GM12878 (cell line): ENCODE results near the gene SIGLEC6. TPM values are rescaled to one million over a fixed set of nuclear protein-coding genes. Genes with fewer than 3 reads are reported as not detected.

ENCODE experiments used
- ATAC-seq: fragments of 200-7000 bp; cut with Tn5 transposase; 3 replicates; pipeline ENCODE4 v1.9.1; 2020; ENCODE audit warnings: mild to moderate bottlenecking, moderate library complexity
- BruUV-seq: library from RNA; stranded (reverse); fragments of 400-500 nt; replicated peaks from 2 replicates; lab custom pipeline; 2021; lab: Mats Ljungman, UMichigan
- CTCF ChIA-PET: fragments of 300-600 bp; sonication (Branson Sonifier 250); formaldehyde crosslinking; extraction: SDS; loops from one replicate; lab custom pipeline; 2021; ENCODE audit warnings: inconsistent platforms; lab: Yijun Ruan, JAX
- POLR2A ChIA-PET: fragments of 350-600 bp; formaldehyde crosslinking; extraction: SDS; loops from one replicate; lab custom pipeline; 2021; ENCODE audit warnings: inconsistent platforms; lab: Charles Lee
- RAD21 ChIA-PET: fragments of 300-600 bp; sonication (Branson Sonifier 250); formaldehyde crosslinking; loops from one replicate; lab custom pipeline; 2023; ENCODE audit warnings: antibody characterized with exemption; ENCODE audit not compliant: unreplicated experiment; lab: Charles Lee
- SMC1A ChIA-PET: fragments of 300-600 bp; sonication (Branson Sonifier 250); formaldehyde crosslinking; loops from one replicate; lab custom pipeline; 2023; ENCODE audit not compliant: unreplicated experiment, uncharacterized antibody; lab: Charles Lee
- DNase-seq: peaks from one replicate; pipeline ENCODE4 v3.0.0-alpha.2; 2011; ENCODE audit warnings: low read depth, low spot score
- FAIRE-seq: peaks from 3 replicates; lab custom pipeline; 2011; peaks lifted over from hg19 to GRCh38; lab: Jason Lieb, UNC
- H2AFZ ChIP-seq: 2 replicates; pipeline ENCODE4 v1.6.0; 2011; ENCODE audit warnings: low read depth, low read length, control low read depth; ENCODE audit not compliant: control insufficient read depth
- H3K27ac ChIP-seq: 2 replicates; pipeline ENCODE4 v1.5.1; 2011; ENCODE audit warnings: control low read depth; ENCODE audit not compliant: control insufficient read depth, insufficient read depth
- H3K27me3 ChIP-seq, 2 experiments: replicated peaks in 1 of 2; 2 replicates each; pipeline versions ENCODE4 v1.6.0 to v1.6.1; 2011; ENCODE audit warnings: low read length in 1 of 2; ENCODE audit not compliant: control insufficient read depth in 2 of 2, insufficient read depth in 2 of 2
- H3K36me3 ChIP-seq, 2 experiments: 2 replicates each; pipeline ENCODE4 v1.5.1; 2011; ENCODE audit warnings: low read length in 1 of 2; ENCODE audit not compliant: control insufficient read depth in 2 of 2, insufficient read depth in 2 of 2
- H3K4me1 ChIP-seq: 2 replicates; pipeline ENCODE4 v1.6.1; 2011; ENCODE audit warnings: mild to moderate bottlenecking, low read length, moderate library complexity, mixed read lengths; ENCODE audit not compliant: control insufficient read depth, insufficient read depth
- H3K4me2 ChIP-seq: 2 replicates; pipeline ENCODE4 v1.6.0; 2011; ENCODE audit warnings: control low read depth; ENCODE audit not compliant: control insufficient read depth, insufficient read depth
- H3K4me3 ChIP-seq: fragments of 200-600 bp; sonication (generic); 2 replicates; pipeline ENCODE4 v1.5.1; 2016
- H3K79me2 ChIP-seq: 2 replicates; pipeline ENCODE4 v1.6.0; 2011; ENCODE audit warnings: low read length; ENCODE audit not compliant: control insufficient read depth, insufficient read depth
- H3K9ac ChIP-seq: 2 replicates; pipeline ENCODE4 v1.8.0; 2011; ENCODE audit warnings: low read length, control low read depth, mixed read lengths; ENCODE audit not compliant: control insufficient read depth, insufficient read depth
- H3K9me3 ChIP-seq: replicated peaks from 3 replicates; pipeline ENCODE4 v1.5.1; 2011; ENCODE audit warnings: mild to moderate bottlenecking, low read length; ENCODE audit not compliant: control insufficient read depth, insufficient read depth
- H4K20me1 ChIP-seq: 2 replicates; pipeline ENCODE4 v1.6.0; 2011; ENCODE audit not compliant: control insufficient read depth, insufficient read depth
- CBX3 ChIP-seq: fragments of 200-600 bp; sonication (generic); IDR thresholded peaks from 2 replicates; pipeline ENCODE4 v1.6.1; 2016; ENCODE audit warnings: low read depth, borderline replicate concordance
- ESRRA ChIP-seq: IDR thresholded peaks from 2 replicates; pipeline ENCODE4 v1.6.1; 2012; ENCODE audit warnings: mild to moderate bottlenecking, low read length, improper control_type of control experiment
- ETV6 ChIP-seq, 2 experiments: fragments of 450-650 bp in 1 of 2; IDR thresholded peaks in 1 of 2; conservative IDR thresholded peaks in 1 of 2; 2 replicates each; pipeline ENCODE4 v1.6.1; 2014; ENCODE audit warnings: antibody characterized with exemption in 1 of 2, borderline replicate concordance in 1 of 2, low read depth in 1 of 2, mild to moderate bottlenecking in 1 of 2, moderate library complexity in 1 of 2
- KAT2A ChIP-seq: conservative IDR thresholded peaks from 2 replicates; pipeline ENCODE4 v1.6.1; 2011; ENCODE audit warnings: low read depth, low read length; ENCODE audit not compliant: control insufficient read depth
- NR2F1 ChIP-seq: fragments of 450-650 bp; conservative IDR thresholded peaks from 2 replicates; pipeline ENCODE4 v1.6.1; 2017; ENCODE audit warnings: mild to moderate bottlenecking
- NRF1 ChIP-seq: conservative IDR thresholded peaks from 2 replicates; pipeline ENCODE4 v1.6.1; 2011; ENCODE audit warnings: mild to moderate bottlenecking, low read depth, low read length, improper control_type of control experiment
- PML ChIP-seq: IDR thresholded peaks from 2 replicates; pipeline ENCODE4 v1.6.1; 2012; ENCODE audit warnings: low read length, inconsistent platforms
- RELB ChIP-seq: fragments of 450-650 bp; IDR thresholded peaks from 2 replicates; pipeline ENCODE4 v1.6.1; 2017; ENCODE audit warnings: low read depth, mild to moderate bottlenecking, moderate library complexity
- SMAD1 ChIP-seq: fragments of 450-650 bp; IDR thresholded peaks from 2 replicates; pipeline ENCODE4 v1.6.1; 2018; ENCODE audit warnings: mild to moderate bottlenecking, low read depth; ENCODE audit not compliant: partially characterized antibody
- SMARCA5 ChIP-seq: fragments of 450-650 bp; IDR thresholded peaks from 2 replicates; pipeline ENCODE4 v1.6.1; 2017; ENCODE audit warnings: mild to moderate bottlenecking
- SREBF1 ChIP-seq: IDR thresholded peaks from 2 replicates; pipeline ENCODE4 v1.6.1; 2012; ENCODE audit warnings: mild to moderate bottlenecking, low read length
- SREBF2 ChIP-seq: IDR thresholded peaks from 2 replicates; pipeline ENCODE4 v1.6.1; 2012; ENCODE audit warnings: mild to moderate bottlenecking, low read length
- WGBS: methylation state at CpG from one replicate; pipeline ENCODE4 v1.1.6; 2016; ENCODE audit warnings: low lambda C conversion rate; ENCODE audit not compliant: insufficient replicate concordance, insufficient coverage; ENCODE audit errors: missing lambda C conversion rate; 5-methylcytosine and 5-hydroxymethylcytosine counted together
- in situ Hi-C: fragments of 300-500 bp; cut with MboI; formaldehyde crosslinking; loops from 9 replicates; pipeline ENCODE4 v1.14.3; 2018; ENCODE audit warnings: mixed read lengths
- intact Hi-C: fragments of 100-400 bp; cut with micrococcal nuclease; formaldehyde crosslinking; loops from one replicate; pipeline ENCODE4 v1.14.2; 2022; ENCODE audit not compliant: unreplicated experiment
- polyA plus RNA-seq, 11 experiments: library from polyadenylated mRNA; depleted of rRNA in 4 of 11; unstranded in 6 of 11; stranded (reverse) in 5 of 11; fragments of >200 nt; fragmentation: Nextera tagmentation in 4 of 11; fragmentation: Illumina TruSeq in 1 of 11; extraction: Ambion mirVana in 4 of 11; extraction: Trizol in 1 of 11; gene quantifications; 1 replicate in 1 of 11; 2 replicates in 10 of 11; pipeline versions ENCODE4 v1.2.1 to v1.2.3, GENCODE V29; 2011 to 2016; ENCODE audit warnings: inconsistent platforms in 2 of 11, missing spikeins in 2 of 11, low read depth in 1 of 11
- total RNA-seq, 4 experiments: library from RNA; depleted of rRNA in 3 of 4; stranded (reverse); fragments of >200 nt in 3 of 4; fragmentation: Illumina TruSeq in 1 of 4; extraction: Trizol in 1 of 4; gene quantifications; 2 replicates each; pipeline versions ENCODE4 v1.2.1 to v1.2.3, GENCODE V29; 2013 to 2021
- TF ChIP-seq, protein P1 (sequence below): fragments of 450-650 bp; IDR thresholded peaks from 2 replicates; pipeline ENCODE4 v1.6.1; 2017; ENCODE audit warnings: mild to moderate bottlenecking, moderate library complexity
- TF ChIP-seq, protein P2 (sequence below): fragments of 150-350 bp; IDR thresholded peaks from 2 replicates; pipeline ENCODE4 v1.6.1; 2016; ENCODE audit warnings: low read depth, low read length

The SIGLEC6 gene
- total and polyA plus RNA-seq, 10 of the 15 experiments (the other 5 are each of a cell fraction or from before 2014, with no cell fraction given): 0.08 to 0.40 (median 0.27) TPM; not detected in 2

- H3K4me3 ChIP-seq: no peak overlapping the region
- H2AFZ ChIP-seq: no peak overlapping the region
- RAD21 ChIA-PET: no interaction called here
- H3K9me3 ChIP-seq: no peaks in the 10 kb centered on the region; the same call in 2 of the 3 replicates
- in situ Hi-C loops (no loop called here), intact Hi-C loops (no loop called here)
- peaks cover 0 to 4% of the 10 kb centered on the region in 2 experiments; a peak in 2 of 4 replicates for H3K27me3 ChIP-seq
- H3K27ac ChIP-seq: no peak overlapping the region
- H3K79me2 ChIP-seq: no peaks in the 10 kb centered on the region
- FAIRE-seq: no peak
- no peak for ATAC-seq
- WGBS: 43% methylated on average over 12 of the region's 12 CpGs
- SMC1A ChIA-PET: interaction anchor here (0.6 kb wide), 1 partner anchor 200 kb away, joined by 3 read pairs; no protein-coding TSS in a partner anchor
- BruUV-seq: no TSS peak
- DNase-seq: no peak
- no peaks in the 10 kb centered on the region for H4K20me1 ChIP-seq
- no peak overlapping the region for H3K9ac ChIP-seq
- no peaks in the 10 kb centered on the region for H3K4me1 ChIP-seq
- no peaks in the 10 kb centered on the region for H3K36me3 ChIP-seq
- no peak overlapping the region for H3K4me2 ChIP-seq
- POLR2A ChIA-PET: no interaction called here
- CTCF ChIA-PET: interaction anchor here (1.0 to 1.4 kb wide), 2 partner anchors 8 to 173 kb away, joined by 3 to 4 read pairs; no protein-coding TSS in a partner anchor
- TF ChIP-seq CBX3 (no peak), SMAD1 (no peak), SREBF2 (no peak), KAT2A (no peak), ESRRA (no peak), SREBF1 (no peak), NR2F1 (no peak), RELB (no peak), NRF1 (no peak), PML (no peak), ETV6 (conservative IDR thresholded peaks at IDR 0.05 in 1 of 2, IDR thresholded peaks at IDR 0.05 in 1 of 2; ENCODE audit: borderline replicate concordance in 1 of 2, low read depth in 1 of 2) (no peak), SMARCA5 (no peak)
- TF ChIP-seq, protein P1, sequence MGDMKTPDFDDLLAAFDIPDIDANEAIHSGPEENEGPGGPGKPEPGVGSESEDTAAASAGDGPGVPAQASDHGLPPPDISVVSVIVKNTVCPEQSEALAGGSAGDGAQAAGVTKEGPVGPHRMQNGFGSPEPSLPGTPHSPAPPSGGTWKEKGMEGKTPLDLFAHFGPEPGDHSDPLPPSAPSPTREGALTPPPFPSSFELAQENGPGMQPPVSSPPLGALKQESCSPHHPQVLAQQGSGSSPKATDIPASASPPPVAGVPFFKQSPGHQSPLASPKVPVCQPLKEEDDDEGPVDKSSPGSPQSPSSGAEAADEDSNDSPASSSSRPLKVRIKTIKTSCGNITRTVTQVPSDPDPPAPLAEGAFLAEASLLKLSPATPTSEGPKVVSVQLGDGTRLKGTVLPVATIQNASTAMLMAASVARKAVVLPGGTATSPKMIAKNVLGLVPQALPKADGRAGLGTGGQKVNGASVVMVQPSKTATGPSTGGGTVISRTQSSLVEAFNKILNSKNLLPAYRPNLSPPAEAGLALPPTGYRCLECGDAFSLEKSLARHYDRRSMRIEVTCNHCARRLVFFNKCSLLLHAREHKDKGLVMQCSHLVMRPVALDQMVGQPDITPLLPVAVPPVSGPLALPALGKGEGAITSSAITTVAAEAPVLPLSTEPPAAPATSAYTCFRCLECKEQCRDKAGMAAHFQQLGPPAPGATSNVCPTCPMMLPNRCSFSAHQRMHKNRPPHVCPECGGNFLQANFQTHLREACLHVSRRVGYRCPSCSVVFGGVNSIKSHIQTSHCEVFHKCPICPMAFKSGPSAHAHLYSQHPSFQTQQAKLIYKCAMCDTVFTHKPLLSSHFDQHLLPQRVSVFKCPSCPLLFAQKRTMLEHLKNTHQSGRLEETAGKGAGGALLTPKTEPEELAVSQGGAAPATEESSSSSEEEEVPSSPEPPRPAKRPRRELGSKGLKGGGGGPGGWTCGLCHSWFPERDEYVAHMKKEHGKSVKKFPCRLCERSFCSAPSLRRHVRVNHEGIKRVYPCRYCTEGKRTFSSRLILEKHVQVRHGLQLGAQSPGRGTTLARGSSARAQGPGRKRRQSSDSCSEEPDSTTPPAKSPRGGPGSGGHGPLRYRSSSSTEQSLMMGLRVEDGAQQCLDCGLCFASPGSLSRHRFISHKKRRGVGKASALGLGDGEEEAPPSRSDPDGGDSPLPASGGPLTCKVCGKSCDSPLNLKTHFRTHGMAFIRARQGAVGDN: no peak
- TF ChIP-seq, protein P2, sequence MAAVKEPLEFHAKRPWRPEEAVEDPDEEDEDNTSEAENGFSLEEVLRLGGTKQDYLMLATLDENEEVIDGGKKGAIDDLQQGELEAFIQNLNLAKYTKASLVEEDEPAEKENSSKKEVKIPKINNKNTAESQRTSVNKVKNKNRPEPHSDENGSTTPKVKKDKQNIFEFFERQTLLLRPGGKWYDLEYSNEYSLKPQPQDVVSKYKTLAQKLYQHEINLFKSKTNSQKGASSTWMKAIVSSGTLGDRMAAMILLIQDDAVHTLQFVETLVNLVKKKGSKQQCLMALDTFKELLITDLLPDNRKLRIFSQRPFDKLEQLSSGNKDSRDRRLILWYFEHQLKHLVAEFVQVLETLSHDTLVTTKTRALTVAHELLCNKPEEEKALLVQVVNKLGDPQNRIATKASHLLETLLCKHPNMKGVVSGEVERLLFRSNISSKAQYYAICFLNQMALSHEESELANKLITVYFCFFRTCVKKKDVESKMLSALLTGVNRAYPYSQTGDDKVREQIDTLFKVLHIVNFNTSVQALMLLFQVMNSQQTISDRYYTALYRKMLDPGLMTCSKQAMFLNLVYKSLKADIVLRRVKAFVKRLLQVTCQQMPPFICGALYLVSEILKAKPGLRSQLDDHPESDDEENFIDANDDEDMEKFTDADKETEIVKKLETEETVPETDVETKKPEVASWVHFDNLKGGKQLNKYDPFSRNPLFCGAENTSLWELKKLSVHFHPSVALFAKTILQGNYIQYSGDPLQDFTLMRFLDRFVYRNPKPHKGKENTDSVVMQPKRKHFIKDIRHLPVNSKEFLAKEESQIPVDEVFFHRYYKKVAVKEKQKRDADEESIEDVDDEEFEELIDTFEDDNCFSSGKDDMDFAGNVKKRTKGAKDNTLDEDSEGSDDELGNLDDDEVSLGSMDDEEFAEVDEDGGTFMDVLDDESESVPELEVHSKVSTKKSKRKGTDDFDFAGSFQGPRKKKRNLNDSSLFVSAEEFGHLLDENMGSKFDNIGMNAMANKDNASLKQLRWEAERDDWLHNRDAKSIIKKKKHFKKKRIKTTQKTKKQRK: no peak
These were observed 51.7 kb downstream of the SIGLEC6 start for GRCh38 chr19:51479531-51480331.
